ENCODE results near the gene WDR72. TPM values are rescaled to one million over a fixed set of nuclear protein-coding genes. Genes with fewer than 3 reads are reported as not detected.
"Not testable (repeated sequence)": the region's sequence is repeated elsewhere in the genome, so short reads cannot be mapped to it uniquely, and the experiment has no call there.

The WDR72 gene
- total RNA-seq, 2 experiments from 2014 or later: not detected

DNA sequence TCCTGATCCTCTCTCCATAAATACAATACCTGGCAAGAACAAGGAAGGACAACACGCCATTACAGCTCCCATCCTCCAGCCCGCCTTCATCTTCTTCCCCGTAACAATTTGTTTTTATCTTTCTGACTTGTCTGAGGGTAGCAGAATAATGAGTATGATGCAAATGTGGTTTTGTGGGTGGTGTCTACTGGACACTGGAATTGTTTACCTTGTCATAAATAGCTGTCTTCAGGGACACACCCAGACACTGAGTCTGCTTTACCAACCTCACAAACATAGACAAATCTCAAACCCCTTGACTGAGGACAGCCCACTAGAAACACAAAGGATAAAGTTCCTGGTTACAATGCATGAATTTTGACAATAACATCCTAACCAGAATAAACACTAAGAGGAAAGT is 13.4 kb downstream of the WDR72 start:
- Mint-ChIP-seq H3K36me3 (no peaks in the 10 kb centered on the region), H3K4me1 (no peaks in the 10 kb centered on the region), H3K27me3 (no peaks in the 10 kb centered on the region), H3K4me3 (no peak overlapping the region), H3K27ac (no peak overlapping the region), H3K9me3 (no peaks in the 10 kb centered on the region)
- ATAC-seq (ENCODE audit: low read depth) (no peak), DNase-seq (no peak)
- POLR2A ChIA-PET: no interaction called here

DNA sequence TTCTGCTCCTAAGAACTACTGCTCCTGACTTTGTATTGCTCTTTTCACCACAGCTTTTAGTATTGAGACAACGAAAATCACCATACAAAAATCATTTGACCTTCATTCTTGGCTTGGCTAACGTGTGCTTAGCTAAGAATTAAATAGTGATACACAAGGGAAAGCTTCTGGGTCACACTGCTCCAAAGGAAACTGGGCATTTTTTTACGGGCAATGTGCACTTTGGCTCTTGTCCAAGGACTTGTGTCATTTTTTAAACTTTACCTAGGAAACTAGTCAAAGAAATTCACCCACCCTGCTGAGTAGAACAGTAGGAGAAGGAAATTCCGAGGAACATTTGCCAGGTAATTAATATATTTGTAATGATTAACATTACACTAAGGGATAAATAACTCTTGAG is 19.8 kb downstream of the WDR72 start:
- POLR2A ChIA-PET: no interaction called here
- peaks cover 2% of the 10 kb centered on the region for H3K27me3 Mint-ChIP-seq
- no peak overlapping the region for H3K4me3 Mint-ChIP-seq
- no peak for ATAC-seq (ENCODE audit: low read depth)
- H3K36me3 Mint-ChIP-seq: no peaks in the 10 kb centered on the region
- DNase-seq: no peak
- no peak overlapping the region for H3K27ac Mint-ChIP-seq
- no peaks in the 10 kb centered on the region for H3K4me1 Mint-ChIP-seq
- no peaks in the 10 kb centered on the region for H3K9me3 Mint-ChIP-seq

DNA sequence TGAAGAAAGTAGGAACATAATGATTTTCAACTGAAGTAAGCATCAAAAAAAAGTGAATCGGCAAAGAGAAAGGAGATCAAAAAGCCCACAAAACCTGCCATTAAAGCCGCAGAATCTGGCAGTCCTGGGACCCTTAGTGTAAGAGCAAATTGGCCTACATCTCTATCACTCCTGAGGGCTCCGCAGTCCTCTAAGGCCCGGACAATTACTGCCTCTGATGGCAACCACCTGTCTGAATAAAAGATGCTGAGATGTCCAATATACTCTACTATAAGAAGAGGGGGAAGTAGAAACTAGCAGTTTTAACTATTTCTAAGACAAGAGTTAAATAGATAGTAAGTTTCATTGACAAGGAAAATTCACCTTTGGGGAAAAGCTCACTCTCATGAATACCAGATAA is 20.3 kb downstream of the WDR72 start:
- Mint-ChIP-seq H3K9me3 (no peaks in the 10 kb centered on the region), H3K27ac (no peak overlapping the region), H3K4me1 (no peaks in the 10 kb centered on the region), H3K36me3 (no peaks in the 10 kb centered on the region), H3K27me3 (peaks cover 2% of the 10 kb centered on the region), H3K4me3 (no peak overlapping the region)
- ATAC-seq (ENCODE audit: low read depth): no peak
- POLR2A ChIA-PET: no interaction called here
- DNase-seq: no peak

DNA sequence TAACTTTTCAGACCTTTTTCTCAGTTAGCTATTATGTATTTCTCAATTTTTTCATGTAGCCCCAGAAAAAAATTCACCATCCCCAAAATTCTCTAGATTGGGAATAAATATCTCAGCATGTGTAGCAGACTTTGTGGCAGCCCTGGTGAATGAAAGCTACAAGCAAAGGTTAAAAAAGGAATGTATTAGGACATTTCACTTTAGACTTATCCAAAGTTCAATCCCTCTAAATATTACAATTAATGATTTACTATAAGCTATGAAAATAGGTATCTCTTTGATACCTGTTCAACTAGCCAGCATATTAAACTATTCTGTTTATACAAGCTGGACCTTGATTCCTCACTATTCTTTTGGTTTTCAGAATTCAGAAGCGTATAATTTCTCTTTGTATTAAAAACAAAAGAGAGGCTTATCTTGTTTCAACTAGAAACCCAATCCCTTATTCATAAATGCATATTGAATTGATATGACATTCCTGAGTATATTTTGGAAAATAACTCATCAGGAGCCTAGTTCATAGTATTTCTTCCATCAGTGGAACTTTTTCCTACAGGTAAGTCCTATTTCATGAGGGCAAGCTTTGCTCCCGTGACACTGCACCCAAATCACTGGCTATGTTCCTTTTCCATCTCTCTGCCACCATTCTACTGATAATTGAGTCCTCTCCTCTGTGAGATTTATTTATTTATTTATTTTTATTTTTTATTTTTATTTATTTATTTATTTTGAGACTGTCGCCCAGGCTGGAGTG is 38.0 kb downstream of the WDR72 start:
- no peak overlapping the region for H3K4me3 Mint-ChIP-seq
- no peaks in the 10 kb centered on the region for H3K4me1 Mint-ChIP-seq
- DNase-seq: no peak
- H3K27ac Mint-ChIP-seq: no peak overlapping the region
- H3K9me3 Mint-ChIP-seq: no peaks in the 10 kb centered on the region
- no peaks in the 10 kb centered on the region for H3K36me3 Mint-ChIP-seq
- POLR2A ChIA-PET: no interaction called here
- ATAC-seq (ENCODE audit: low read depth): no peak
- H3K27me3 Mint-ChIP-seq: peaks cover 2% of the 10 kb centered on the region

DNA sequence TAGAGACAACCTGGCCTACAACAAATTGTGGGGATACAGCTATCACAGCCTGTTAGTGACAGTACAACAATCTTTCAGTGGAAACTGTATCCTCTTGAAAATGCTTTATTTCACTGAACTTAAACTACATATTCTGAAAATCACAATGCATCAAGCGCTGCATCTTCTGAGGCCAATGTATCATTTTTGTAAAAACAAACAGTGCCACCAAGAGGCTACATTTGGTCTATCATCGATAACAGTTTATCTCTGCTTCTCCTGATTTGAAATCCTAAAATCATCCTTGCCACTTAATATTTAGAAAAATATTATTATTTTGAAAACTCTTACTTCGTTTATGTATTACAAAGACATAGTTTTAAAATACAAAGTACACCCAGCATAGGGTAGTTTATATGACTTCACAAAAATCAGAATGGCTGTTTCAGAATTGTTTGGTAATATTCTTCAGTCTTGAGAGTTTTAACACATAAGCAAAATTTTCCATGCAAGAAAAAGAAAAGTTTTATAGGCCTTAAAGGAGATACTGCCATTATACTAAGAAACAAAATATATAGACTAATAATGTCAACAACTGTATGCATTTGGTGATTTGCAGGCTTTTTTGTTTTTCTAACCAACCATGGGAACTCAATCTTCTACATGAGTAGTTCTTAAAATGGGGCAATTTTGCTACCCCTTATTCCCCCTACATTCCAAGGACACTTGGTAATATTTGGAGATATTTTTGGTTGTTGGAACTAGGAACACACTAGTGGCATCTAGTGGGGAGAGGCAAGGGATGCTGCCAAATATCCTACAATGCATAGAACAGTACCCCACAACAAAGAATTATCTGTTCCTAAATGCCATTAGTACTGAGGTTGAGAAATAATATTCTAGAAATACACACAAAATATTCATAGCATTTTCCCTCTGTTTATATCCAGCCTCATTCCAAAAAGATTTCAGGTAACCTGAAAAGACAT is 42.3 kb downstream of the WDR72 start:
- Mint-ChIP-seq H3K36me3 (no peaks in the 10 kb centered on the region), H3K4me3 (no peak overlapping the region), H3K4me1 (no peaks in the 10 kb centered on the region), H3K27me3 (peaks cover 2% of the 10 kb centered on the region), H3K27ac (no peak overlapping the region), H3K9me3 (no peaks in the 10 kb centered on the region)
- POLR2A ChIA-PET: no interaction called here
- DNase-seq (no peak), ATAC-seq (ENCODE audit: low read depth) (no peak)

DNA sequence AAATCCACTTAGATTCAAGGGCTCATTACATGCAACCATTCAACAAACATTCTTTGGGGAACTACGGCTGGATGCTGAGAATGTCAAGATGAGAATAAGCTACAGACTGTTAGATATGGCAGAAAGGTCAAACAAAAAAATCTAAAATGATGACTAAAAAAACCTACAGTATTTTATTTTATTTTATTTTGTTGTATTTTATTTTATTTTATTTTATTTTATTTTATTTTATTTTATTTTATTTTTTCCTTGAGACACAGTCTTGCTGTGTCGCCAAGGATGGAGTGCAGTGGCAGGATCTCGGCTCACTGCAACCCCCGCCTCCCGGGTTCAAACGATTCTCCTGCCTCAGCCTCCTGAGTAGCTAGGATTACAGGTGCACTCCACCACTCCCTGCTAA is 46.2 kb downstream of the WDR72 start:
- POLR2A ChIA-PET: no interaction called here
- no peaks in the 10 kb centered on the region for H3K4me1 Mint-ChIP-seq
- no peak for DNase-seq

DNA sequence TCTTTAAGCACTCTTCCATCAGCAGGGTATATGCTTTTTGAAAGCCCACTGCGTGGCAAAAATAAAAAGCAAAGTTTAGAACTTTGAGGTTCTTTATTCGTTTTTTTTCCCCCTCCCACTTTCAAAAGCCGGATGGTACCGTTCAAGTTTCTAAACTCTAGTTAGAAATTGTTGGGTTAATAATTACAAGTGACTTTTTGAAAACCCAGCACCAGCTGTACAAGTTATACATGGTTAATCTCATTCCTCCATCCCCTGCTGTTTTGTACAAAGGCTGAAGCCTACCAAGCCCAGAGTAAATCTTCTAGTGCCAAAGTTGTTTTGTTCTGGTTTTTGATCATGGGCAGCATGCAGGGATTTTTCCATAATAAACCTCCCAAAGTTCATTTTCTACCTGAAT is 48.6 kb downstream of the WDR72 start:
- POLR2A ChIA-PET: no interaction called here
- Mint-ChIP-seq H3K27me3 (peaks cover 6% of the 10 kb centered on the region), H3K4me3 (no peak overlapping the region), H3K27ac (no peak overlapping the region), H3K9me3 (no peaks in the 10 kb centered on the region), H3K4me1 (no peaks in the 10 kb centered on the region), H3K36me3 (no peaks in the 10 kb centered on the region)
- DNase-seq (no peak), ATAC-seq (ENCODE audit: low read depth) (no peak)

More for the DNA sequence above, 46.2 kb downstream of the WDR72 start:
- ATAC-seq (ENCODE audit: low read depth): no peak
- Mint-ChIP-seq H3K27me3 (peaks cover 6% of the 10 kb centered on the region), H3K36me3 (no peaks in the 10 kb centered on the region), H3K27ac (no peak overlapping the region), H3K4me3 (no peak overlapping the region), H3K9me3 (no peaks in the 10 kb centered on the region)

DNA sequence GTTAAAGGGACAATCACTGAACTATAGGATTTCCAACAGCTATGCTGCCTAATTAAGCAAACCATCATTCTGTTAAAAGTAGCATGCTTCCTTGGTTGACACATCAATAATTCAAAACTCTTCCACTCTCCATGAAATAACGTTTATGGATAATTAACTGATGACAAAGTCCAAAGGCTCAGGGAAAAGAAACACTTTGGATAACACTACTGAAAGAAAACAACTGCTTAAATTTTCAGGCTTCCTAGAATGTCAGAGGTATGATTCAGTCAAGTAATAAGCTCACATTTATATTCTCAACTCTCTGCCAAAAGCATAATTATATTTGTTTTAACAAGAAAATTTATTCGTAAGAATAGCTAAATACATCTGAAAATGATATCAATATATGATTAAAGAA is 49.6 kb downstream of the WDR72 start:
- H3K36me3 Mint-ChIP-seq: no peaks in the 10 kb centered on the region
- no peaks in the 10 kb centered on the region for H3K4me1 Mint-ChIP-seq
- H3K9me3 Mint-ChIP-seq: no peaks in the 10 kb centered on the region
- H3K27me3 Mint-ChIP-seq: peaks cover 6% of the 10 kb centered on the region
- no peak overlapping the region for H3K4me3 Mint-ChIP-seq
- no peak overlapping the region for H3K27ac Mint-ChIP-seq
- ATAC-seq (ENCODE audit: low read depth) (no peak), DNase-seq (no peak)
- POLR2A ChIA-PET: no interaction called here

DNA sequence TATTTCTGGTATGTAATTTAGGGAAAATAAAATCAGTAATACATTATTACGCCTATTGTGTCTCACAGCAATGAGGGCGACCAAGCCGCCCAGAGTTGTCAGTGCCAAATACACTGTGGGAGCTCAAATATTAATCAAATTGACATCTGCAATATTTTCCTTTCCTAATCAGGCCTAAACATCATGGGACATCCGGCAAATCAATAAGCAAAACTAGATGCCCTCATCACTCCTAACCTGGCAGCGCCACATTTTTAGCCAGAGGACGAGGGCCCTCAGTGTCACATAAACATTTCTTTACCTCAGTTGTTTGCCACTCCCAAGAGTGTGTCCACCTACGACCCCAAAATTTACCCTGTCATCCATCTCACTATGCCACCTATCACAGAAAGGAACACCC is 64.1 kb downstream of the WDR72 start:
- H3K27me3 Mint-ChIP-seq: no peaks in the 10 kb centered on the region
- no peak overlapping the region for H3K27ac Mint-ChIP-seq
- peaks cover under 1% of the 10 kb centered on the region for H3K9me3 Mint-ChIP-seq
- no peaks in the 10 kb centered on the region for H3K4me1 Mint-ChIP-seq
- H3K36me3 Mint-ChIP-seq: no peaks in the 10 kb centered on the region
- POLR2A ChIA-PET: no interaction called here
- DNase-seq (no peak), ATAC-seq (ENCODE audit: low read depth) (no peak)
- H3K4me3 Mint-ChIP-seq: no peak overlapping the region

DNA sequence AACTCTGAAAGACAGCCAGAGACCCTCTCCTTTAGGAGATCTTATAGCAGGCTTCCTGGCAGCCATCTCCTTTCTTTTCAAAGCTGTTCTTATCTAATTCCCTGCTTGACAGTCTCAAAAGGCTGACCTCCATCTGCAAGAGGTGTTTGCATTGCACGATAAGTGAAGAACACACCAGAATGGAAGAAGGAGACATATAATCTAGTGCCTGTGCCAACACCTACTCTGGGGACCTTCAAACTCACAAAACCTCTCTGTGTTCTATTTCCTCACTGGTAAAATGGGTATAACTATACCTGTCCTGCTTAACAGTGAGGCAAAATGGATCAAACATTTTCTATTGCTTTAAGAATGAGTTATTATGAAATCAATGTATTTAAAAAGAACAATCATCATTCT is 65.0 kb downstream of the WDR72 start:
- Mint-ChIP-seq H3K27me3 (no peaks in the 10 kb centered on the region), H3K9me3 (peaks cover 2% of the 10 kb centered on the region), H3K36me3 (no peaks in the 10 kb centered on the region), H3K4me1 (no peaks in the 10 kb centered on the region), H3K27ac (no peak overlapping the region), H3K4me3 (no peak overlapping the region)
- no peak for ATAC-seq (ENCODE audit: low read depth)
- DNase-seq: no peak
- POLR2A ChIA-PET: no interaction called here

DNA sequence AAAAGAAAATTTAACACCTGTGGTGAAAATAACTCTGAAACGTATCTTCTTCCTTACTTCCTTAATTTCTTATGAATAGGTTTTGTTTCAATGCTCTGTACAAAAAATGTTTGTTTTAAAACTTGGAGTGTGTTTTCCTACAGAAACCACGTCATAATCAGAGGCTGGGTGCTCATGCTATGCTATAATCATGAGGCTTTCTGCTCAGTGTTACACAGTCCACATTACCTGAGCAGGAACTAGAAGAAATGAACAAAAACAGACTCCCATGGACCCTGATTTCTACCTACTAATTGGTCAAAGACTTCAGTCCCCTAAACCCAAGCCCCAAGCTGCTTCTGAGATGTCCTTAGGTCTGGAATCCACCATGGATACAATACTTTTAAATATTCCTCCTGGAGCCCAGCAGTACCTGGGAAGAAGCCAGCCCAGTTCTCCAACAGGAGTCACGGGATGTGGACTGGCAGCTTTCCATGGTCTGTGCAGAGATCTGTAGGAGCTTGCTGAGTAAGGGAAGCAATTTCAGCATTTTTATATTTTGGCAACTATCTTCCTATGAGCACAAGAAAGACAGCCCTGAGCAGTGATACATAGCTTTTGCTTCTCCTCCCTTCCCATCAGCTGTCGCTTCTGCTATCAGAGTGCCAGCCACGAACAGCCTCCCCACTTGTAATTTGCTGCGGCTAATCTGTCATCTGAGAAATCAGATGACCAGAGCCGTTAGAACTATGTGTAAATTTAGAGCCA is 65.6 kb downstream of the WDR72 start:
- ATAC-seq (ENCODE audit: low read depth) (no peak), DNase-seq (no peak)
- Mint-ChIP-seq H3K9me3 (peaks cover 2% of the 10 kb centered on the region), H3K27me3 (no peaks in the 10 kb centered on the region), H3K4me1 (no peaks in the 10 kb centered on the region), H3K36me3 (no peaks in the 10 kb centered on the region), H3K27ac (no peak overlapping the region), H3K4me3 (no peak overlapping the region)
- POLR2A ChIA-PET: no interaction called here

DNA sequence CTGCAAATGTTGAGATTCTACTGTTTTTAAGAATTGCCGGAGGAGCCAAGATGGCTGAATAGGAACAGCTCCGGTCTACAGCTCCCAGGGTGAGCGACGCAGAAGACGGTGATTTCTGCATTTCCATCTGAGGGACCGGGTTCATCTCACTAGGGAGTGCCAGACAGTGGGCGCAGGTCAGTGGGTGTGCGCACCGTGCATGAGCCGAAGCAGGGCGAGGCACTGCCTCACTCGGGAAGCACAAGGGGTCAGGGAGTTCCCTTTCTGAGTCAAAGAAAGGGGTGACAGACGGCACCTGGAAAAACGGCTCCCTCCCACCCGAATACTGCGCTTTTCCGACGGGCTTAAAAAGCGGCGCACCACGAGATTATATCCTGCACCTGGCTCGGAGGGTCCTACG is 75.3 kb downstream of the WDR72 start:
- H3K4me3 Mint-ChIP-seq; H3K36me3 Mint-ChIP-seq; DNase-seq; H3K4me1 Mint-ChIP-seq; H3K27ac Mint-ChIP-seq; POLR2A ChIA-PET; H3K27me3 Mint-ChIP-seq; ATAC-seq (ENCODE audit: low read depth); H3K9me3 Mint-ChIP-seq: not testable (repeated sequence)

DNA sequence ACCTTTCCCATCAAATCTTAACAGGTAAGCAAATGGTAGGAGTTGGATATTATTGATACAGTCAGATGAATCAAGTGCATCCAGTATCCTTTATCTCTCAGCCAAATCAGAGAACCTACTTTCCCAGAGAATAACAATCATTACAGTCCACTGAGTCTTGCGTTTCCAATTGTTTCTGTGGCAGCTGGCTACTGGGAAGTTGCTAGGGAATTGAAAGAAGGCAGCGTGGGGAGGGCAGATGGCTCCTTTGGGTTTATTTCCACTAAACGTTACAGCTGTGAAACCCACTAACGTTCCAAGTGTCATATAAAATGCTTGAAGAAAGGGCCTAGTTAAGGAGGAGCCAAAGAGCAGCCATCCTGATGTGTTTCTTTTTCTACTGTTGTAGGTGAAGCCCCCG is 78.4 kb downstream of the WDR72 start:
- no peaks in the 10 kb centered on the region for H3K36me3 Mint-ChIP-seq

More for the DNA sequence above, 78.4 kb downstream of the WDR72 start:
- H3K27me3 Mint-ChIP-seq: peaks cover 2% of the 10 kb centered on the region
- ATAC-seq (ENCODE audit: low read depth) (no peak), DNase-seq (no peak)
- no peak overlapping the region for H3K27ac Mint-ChIP-seq
- no peaks in the 10 kb centered on the region for H3K9me3 Mint-ChIP-seq
- H3K4me3 Mint-ChIP-seq: no peak overlapping the region
- H3K4me1 Mint-ChIP-seq: no peaks in the 10 kb centered on the region
- POLR2A ChIA-PET: no interaction called here
